GM19240 (cell line): Measurements from ENCODE around the gene SEMA6B.
"Not testable (repeated sequence)": the region's sequence is repeated elsewhere in the genome, so short reads cannot be mapped to it uniquely, and the experiment has no call there.

Source experiments
- DNase-seq: peaks from one replicate; pipeline ENCODE4 v3.0.0; 2011; ENCODE audit warnings: low spot score; ENCODE audit not compliant: insufficient read length

SEMA6B gene

GRCh38 chr19:4550018-4550417, 9.5 kb downstream of the SEMA6B start:
- no peak for DNase-seq

GRCh38 chr19:4548238-4548584, 11.3 kb downstream of the SEMA6B start:
- DNase-seq: no peak

- no peak for DNase-seq
These were observed 11.9 kb downstream of the SEMA6B start for GRCh38 chr19:4547303-4548237.

GRCh38 chr19:4543842-4544647, 15.4 kb downstream of the SEMA6B start:
- no peak for DNase-seq

- DNase-seq: no peak
These were observed 16.3 kb downstream of the SEMA6B start for GRCh38 chr19:4542896-4543841.

- DNase-seq: not testable (repeated sequence)
These were observed 17.7 kb downstream of the SEMA6B start for GRCh38 chr19:4541806-4542145.

- DNase-seq: no peak
These were observed 18.2 kb downstream of the SEMA6B start for GRCh38 chr19:4541114-4541805.

- peak; percentile 59 for DNase-seq
These were observed 19.5 kb downstream of the SEMA6B start, which contains the start of gene LRG1 for GRCh38 chr19:4539693-4540581. LRG1 (minus strand) TSS chr19:4540036; CDS start chr19:4540013, 23 bp downstream.

- no peak for DNase-seq
These were observed 20.3 kb downstream of the SEMA6B start for GRCh38 chr19:4539169-4539692.

GRCh38 chr19:4538601-4538954, 20.9 kb downstream of the SEMA6B start:
- DNase-seq: no peak

- no peak for DNase-seq
These were observed 21.4 kb downstream of the SEMA6B start for GRCh38 chr19:4537953-4538600.

- no peak for DNase-seq
These were observed 22.7 kb downstream of the SEMA6B start for GRCh38 chr19:4536798-4537197.

- DNase-seq: no peak
These were observed 24.4 kb downstream of the SEMA6B start, which contains the start of gene PLIN5 for GRCh38 chr19:4534836-4535658. PLIN5 (minus strand) TSS chr19:4535224; CDS start chr19:4534074, 1,150 bp downstream.

- no peak for DNase-seq
These were observed 25.6 kb downstream of the SEMA6B start for GRCh38 chr19:4533835-4534424.

- DNase-seq: no peak
These were observed 26.1 kb downstream of the SEMA6B start for GRCh38 chr19:4533334-4533733.

GRCh38 chr19:4531562-4532165, 27.8 kb downstream of the SEMA6B start:
- DNase-seq: no peak

- DNase-seq: no peak
These were observed 29.5 kb downstream of the SEMA6B start for GRCh38 chr19:4529924-4530522.
